Measurements from ENCODE around the gene LAMB1.

The LAMB1 gene

DNA sequence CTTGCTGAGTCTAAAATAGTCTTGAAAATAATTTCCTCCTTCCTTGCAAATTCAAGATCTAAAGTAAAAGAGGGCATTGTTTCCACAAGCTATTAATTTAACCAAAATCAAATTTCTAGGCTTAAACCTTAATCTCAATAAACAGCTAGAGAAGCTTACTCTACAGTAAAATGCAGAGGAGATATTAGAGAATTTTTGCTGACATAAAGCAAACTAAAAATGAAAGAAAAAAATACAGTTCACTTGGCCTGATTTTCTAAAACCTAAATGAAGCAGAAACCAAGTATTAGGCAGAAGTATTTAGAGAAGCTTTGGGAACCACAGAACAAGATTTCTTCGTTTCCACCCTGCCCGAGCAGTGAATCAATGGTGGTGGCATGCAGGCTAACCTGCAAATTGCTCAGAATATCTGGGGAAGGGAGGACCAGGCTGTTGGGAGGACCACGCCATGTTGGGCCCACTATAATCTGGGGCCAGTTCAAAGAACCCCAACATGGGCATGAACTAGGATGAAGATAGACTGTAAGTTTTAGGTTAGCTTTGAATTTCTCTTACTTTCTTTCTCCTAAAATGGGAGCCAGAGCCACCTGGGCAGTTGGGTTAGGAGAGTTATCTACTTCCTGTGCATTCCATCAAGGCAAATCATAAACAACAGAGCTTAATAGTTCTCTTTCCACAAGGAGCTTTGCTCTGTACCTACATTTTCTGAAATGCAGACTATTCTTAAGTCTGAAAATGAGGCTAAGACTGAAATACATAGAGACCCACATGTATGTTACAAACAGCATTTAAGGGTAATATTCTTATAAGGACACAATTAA lies 4.1 kb downstream of the LAMB1 start:
- DNase-seq (ENCODE audit: low read depth): no peak

GRCh38 chr7:107998150-107998549 lies 4.8 kb downstream of the LAMB1 start:
- DNase-seq (ENCODE audit: low read depth): no peak

DNA sequence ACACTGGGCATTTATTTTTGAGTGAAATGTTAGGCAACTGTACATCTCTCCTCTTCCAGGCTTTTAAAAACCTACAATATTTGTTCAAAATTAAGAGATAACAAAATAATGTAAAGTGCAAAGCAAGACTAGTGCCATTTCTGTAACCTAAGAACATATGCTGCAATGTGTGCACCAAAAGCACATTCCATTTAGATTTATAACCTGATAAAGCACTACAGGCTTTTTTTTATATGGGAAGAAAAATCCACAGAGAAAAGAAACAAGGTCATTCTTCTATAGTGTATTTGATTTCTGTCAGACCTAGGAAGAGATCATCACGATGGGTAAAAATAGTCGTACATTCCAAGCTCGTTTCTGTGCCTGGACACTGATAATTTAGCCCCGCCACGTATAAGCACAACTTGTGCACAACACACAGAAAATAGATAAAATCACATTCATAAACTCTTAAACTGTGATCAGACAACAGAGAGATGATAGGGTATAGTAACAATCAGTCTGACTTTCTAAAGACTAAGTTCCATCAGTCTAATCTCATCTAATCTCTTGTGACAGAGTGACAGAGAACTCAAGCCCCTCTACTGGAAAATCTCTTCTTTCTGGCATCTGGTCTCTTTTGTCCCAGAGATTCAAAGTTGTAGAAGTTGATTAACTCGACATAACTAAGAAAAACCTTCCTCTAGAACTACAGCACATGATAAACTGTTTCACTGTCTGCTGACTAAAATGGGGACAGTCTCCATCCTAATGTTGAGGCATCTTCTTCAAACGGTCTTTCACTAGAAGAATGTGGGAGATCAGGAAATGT lies 6.7 kb downstream of the LAMB1 start:
- DNase-seq (ENCODE audit: low read depth): no peak

DNA sequence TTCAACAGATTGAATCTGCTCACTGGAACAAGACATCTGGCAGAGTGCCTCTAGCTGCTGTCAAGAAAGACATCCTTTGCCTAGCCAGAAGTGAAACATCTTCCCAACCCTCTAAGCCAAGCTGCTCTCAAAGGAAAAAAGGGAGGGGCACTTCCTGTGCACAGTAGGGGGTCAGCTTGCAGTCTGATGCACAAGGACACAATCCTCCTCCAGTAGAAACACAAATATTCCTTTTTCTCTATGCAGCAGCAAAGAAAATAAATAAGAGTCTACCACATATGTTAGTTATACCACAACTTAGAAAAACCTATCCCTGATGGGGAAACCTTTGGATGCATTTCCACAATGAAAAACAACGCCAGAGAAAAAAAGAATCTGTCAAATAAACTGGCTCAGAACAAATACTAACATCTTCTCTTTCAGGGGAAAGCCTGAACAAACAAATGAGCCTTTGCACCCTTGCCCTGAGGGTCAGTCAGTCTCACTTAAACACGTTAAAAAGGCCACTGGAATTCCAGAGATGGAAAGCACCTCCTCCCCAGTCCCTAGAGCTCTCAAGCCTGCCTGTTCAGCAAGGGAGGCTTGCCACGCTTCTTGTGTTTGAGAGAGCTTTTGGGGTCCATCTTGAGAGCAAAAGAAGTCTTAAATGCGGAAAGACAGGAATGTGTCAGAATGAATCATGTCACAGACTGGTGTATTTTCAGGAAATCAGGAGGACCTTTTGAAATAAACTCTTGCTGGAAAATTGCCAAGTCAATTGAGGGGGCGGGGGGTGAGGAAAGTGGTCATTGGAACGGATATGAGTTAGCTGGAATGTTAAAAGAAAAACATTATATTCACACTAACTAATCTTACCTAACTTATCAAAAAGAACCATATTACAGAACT lies 7.5 kb downstream of the LAMB1 start:
- DNase-seq (ENCODE audit: low read depth): no peak

- DNase-seq (ENCODE audit: low read depth): no peak
Measured at GRCh38 chr7:107994421-107995030, 8.4 kb downstream of the LAMB1 start.

GRCh38 chr7:107993891-107994291 lies 9.1 kb downstream of the LAMB1 start:
- DNase-seq (ENCODE audit: low read depth): no peak

DNA sequence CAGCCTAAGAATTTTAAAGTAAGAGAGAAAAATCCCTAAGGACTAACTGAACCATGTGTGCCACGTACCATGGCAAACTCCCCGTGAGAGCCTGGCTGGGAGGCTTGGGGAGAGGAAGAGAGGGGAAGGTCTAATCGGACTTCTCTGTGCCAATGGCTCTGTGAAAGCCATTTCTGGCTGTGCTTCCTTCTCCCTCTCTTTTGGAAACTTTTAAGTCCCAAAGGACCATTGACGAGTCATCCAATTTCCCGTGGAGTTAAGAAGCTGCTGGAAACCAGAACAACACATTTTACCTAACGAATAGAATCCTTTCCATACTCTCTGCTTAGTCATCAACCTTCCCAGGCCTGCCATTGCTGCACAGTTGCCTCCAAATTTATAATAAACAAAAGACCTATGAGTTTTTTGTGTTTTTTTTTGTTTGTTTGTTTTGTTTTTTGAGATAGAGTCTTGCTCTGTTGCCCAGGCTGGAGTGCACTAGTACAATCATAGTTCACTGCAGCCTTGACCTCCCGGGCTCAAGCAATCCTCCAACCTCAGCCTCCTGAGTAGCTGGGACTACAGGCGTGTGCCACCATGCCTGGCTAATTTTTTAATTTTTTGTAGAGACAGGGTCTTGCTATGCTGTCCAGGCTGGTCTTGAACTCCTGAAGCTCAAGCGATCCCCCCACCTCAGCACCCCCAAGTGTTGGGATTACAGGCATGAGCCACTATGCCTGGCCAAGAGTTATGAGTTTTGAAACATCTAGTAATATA lies 13.2 kb downstream of the LAMB1 start:
- no peak for DNase-seq (ENCODE audit: low read depth)

- DNase-seq (ENCODE audit: low read depth): no peak
Measured at GRCh38 chr7:107982918-107983389, 20.0 kb downstream of the LAMB1 start.

DNA sequence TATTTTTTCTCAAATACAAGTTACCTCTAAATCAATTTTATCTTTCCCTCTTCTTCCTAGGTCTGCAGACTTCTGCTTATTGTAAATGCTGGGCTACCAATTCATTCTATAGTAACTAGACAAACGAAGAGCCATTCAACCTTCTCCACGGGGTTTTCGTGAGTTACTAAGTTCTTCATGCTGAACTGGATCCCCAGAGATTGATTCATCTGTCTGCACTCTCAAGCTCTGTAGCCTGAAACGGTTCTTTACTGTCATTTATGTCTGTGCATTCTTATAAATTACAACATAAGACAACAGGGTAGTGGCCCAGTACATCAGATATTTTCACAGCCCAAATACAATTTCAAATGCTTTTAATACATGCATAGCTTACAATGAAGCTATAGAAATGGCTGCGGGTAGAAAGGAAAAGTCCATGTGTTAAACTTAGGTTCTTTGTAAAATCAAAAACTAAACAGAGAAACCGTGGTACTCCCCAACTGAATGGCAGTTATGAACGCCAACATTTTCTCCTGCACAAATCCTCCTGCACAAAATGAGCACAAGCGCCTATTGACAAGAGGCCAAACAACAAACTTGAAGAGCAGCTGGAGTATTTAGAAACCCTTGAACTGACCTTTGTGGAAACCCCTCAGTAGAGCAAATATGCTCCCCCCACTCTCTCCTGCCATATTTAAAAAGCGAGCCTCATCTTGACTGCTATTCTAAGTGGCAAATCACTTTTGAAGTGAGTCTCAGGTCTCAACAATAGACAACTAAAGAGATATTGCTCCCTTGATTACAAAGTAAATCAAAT lies 20.7 kb downstream of the LAMB1 start:
- no peak for DNase-seq (ENCODE audit: low read depth)

- no peak for DNase-seq (ENCODE audit: low read depth)
Measured at GRCh38 chr7:107981466-107981865, 21.5 kb downstream of the LAMB1 start.

- no peak for DNase-seq (ENCODE audit: low read depth)
Measured at GRCh38 chr7:107980671-107981190, 22.2 kb downstream of the LAMB1 start.

- DNase-seq (ENCODE audit: low read depth): no peak
Measured at GRCh38 chr7:107980171-107980570, 22.8 kb downstream of the LAMB1 start.

DNA sequence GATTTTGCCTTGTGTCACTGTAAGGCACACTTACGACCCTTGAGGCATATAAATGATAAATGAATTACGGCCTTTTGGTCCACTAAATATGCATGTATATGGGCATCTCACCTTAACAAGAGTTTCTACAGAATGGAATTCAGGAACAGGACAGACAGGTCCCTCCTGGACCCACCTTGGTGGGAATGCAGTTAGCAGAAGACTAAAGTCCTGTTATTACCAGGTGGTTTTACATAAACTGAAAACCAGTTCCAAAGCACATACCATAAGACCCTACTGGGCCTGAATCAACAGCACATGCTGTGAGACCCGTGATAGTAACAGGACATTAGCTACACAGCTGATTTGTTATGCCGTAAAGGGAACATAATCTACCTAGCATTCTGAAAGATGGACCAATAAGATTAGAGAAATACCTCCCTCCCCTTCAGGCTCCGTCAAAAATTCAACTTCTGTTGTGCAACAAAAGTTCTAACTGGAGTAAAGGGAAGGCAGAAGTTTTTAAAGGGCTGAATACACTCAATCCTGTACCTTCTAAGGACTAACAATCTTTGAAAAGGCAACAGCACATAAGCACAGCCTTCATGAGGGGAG lies 24.0 kb downstream of the LAMB1 start:
- DNase-seq (ENCODE audit: low read depth): no peak

- DNase-seq (ENCODE audit: low read depth): no peak
Measured at GRCh38 chr7:107977048-107977447, 25.9 kb downstream of the LAMB1 start.

DNA sequence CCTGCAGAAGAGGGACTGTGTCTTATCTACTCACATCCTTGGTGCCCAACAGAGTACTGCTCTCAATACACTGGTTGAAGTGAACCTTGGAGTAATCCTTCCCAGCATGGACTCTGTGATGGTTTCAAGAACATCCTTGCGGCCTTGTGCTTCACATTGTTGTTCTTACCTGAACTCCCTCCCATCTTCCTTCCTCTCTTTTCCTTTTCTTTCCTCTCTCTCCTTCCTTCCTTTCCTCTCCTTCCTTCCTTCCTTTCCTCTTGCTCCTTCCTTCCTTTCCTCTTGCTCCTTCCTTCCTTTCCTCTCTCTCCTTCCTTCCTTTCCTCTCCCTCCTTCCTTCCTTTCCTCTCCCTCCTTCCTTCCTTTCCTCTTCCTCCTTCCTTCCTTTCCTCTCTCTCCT lies 26.3 kb downstream of the LAMB1 start:
- no peak for DNase-seq (ENCODE audit: low read depth)

DNA sequence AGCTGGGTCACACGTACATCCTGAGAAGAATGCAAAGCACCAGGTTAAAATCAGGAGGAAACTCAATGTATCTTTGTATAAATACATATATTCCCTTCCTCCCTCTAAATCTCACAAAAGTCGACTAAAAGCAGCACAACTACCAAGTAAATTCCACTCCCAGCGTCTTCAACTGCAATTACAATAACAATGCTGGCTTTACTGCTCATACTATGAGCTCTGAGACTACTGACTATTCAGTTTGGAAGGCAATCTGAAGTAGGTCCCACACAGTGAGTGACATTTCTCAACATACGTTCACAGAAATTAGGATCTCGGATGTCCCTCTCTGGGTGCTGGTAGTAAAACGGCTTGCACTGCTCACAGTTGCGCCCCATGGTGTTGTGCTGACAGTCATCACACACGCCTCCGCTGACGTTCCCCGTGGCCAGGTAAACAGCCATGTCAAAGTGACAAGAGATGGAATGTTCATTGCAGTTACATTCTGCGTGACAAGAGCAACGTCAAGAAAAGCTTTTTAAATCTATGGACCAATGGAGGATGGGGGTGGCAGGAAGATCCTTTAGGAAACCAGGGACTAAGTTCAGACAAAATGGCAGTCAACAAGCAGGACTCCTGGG lies 27.5 kb downstream of the LAMB1 start:
- DNase-seq (ENCODE audit: low read depth): no peak

GRCh38 chr7:107973861-107974260 lies 29.1 kb downstream of the LAMB1 start:
- DNase-seq (ENCODE audit: low read depth): no peak

DNA sequence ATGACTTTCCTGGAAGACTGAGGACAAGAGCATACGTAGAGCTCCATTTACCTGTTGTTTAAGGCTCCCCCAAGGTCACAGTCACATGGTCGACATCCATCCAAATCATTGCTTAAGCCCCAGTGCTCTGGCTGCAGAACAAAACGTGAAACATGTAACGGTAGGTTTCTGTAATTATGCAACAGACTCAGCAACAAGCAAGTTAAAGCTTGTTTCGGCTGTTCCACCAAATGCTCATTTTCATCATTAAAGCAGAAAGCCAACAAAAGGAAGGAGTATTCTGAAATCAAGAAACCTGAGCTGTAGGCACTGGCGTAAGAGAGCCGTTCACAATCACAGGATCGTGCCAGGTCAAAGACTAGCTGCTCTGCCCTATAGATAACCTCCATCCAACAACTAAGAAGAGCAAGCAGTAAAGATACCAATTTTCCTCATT lies 30.0 kb downstream of the LAMB1 start:
- no peak for DNase-seq (ENCODE audit: low read depth)

DNA sequence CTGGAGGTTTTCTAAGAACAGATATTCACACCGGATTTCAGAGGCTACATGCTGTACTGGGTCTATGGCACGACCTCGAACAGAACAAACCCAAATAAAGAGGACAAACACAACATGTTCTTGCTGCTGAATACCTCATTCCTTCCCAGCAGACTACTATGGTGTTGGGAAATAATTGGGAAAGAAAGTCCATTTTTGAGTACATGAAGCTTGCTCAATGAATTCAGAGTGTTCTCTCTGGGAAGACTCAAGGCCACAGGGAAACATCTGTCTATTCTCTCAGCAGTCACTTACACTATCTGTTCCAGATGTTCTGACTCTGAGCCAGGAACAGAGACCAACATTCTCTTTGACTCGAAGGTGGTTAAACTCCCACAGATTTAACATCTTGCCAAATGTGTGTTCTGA lies 30.9 kb downstream of the LAMB1 start:
- DNase-seq (ENCODE audit: low read depth): no peak
